ENCODE measurements around the gene CRTC3.
"Not testable (repeated sequence)": the region's sequence is repeated elsewhere in the genome, so short reads cannot be mapped to it uniquely, and the experiment has no call there.

The CRTC3 gene

GRCh38 chr15:90654233-90655136, 124.8 kb downstream of the CRTC3 start:
- DNase-seq: no peak

- DNase-seq: not testable (repeated sequence)
Observed at GRCh38 chr15:90657520-90658172, 127.9 kb downstream of the CRTC3 start.

GRCh38 chr15:90659481-90659880, 129.8 kb downstream of the CRTC3 start:
- no peak for DNase-seq

- no peak for DNase-seq
Observed at GRCh38 chr15:90660195-90660998, 130.7 kb downstream of the CRTC3 start.

GRCh38 chr15:90660999-90661330, 131.2 kb downstream of the CRTC3 start:
- DNase-seq: not testable (repeated sequence)

- DNase-seq: not testable (repeated sequence)
Observed at GRCh38 chr15:90664081-90664461, 134.3 kb downstream of the CRTC3 start.

- DNase-seq: no peak
Observed at GRCh38 chr15:90664650-90665287, 135.0 kb downstream of the CRTC3 start.

GRCh38 chr15:90665288-90666134, 135.8 kb downstream of the CRTC3 start:
- peak in 1 of 2 donors; percentile 13 for DNase-seq

GRCh38 chr15:90666135-90666909, 136.6 kb downstream of the CRTC3 start:
- no peak for DNase-seq

GRCh38 chr15:90667073-90667754, 137.5 kb downstream of the CRTC3 start:
- DNase-seq: no peak

GRCh38 chr15:90667755-90668345, 138.1 kb downstream of the CRTC3 start:
- not testable (repeated sequence) for DNase-seq

- not testable (repeated sequence) for DNase-seq
Observed at GRCh38 chr15:90670631-90671030, 140.9 kb downstream of the CRTC3 start.

GRCh38 chr15:90671216-90671615, 141.5 kb downstream of the CRTC3 start:
- no peak for DNase-seq

- not testable (repeated sequence) for DNase-seq
Observed at GRCh38 chr15:90673357-90673756, 143.6 kb downstream of the CRTC3 start.

GRCh38 chr15:90674476-90674875, 144.8 kb downstream of the CRTC3 start:
- DNase-seq: no peak

- DNase-seq: no peak
Observed at GRCh38 chr15:90675464-90675863, 145.7 kb downstream of the CRTC3 start.

- DNase-seq: no peak
Observed at GRCh38 chr15:90677807-90678790, 148.4 kb downstream of the CRTC3 start.

- DNase-seq: no peak
Observed at GRCh38 chr15:90679959-90680358, 150.2 kb downstream of the CRTC3 start.

Data from hippocampal formation (tissue), 2 donors.